HG03097 (cell line): ENCODE data around the gene GALNT12.

Source experiments
- ATAC-seq: cut with Tn5 transposase; IDR thresholded peaks from one replicate; pipeline ENCODE4 v1.9.1; 2021; ENCODE audit not compliant: unreplicated experiment, low FRiP score

GALNT12 gene

DNA sequence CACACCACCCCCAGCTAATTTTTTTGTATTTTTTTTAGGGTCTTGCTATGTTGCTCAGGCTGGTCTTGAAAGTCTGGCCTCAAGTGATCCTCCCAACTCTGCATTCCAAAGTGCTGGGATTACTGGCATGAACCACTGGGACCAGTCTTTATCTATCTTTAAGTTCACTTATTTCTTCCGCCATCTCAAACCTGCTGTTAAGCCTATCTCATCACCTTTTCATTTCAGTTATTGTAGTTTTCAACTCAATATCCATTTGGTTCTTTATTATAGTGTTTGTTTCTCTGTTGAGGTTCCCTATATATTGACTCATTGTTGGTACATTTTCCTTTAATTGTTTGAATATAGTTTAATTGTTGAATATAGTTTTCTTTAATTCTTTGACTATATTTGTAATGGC is 48.1 kb downstream of the GALNT12 start:
- no peak for ATAC-seq

DNA sequence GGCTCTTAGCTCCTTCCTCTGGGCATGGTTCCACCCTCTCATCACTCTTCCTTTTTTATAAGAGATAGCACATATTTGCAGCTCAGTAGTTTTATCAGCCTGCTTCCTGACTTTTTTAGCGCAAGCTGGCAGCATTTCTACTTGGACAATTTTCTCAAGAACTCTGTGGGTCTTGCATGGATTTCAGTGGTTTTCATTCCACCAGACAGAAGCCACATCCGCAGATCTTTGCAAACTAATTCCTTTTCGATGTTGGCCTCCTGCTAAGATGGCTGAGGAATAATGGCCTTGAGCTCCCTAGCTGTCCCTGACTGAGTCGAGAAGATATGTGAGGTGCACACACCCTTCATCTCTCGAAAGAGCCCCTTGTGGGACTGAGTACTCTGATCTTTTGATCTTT is 49.5 kb downstream of the GALNT12 start:
- ATAC-seq: no peak

DNA sequence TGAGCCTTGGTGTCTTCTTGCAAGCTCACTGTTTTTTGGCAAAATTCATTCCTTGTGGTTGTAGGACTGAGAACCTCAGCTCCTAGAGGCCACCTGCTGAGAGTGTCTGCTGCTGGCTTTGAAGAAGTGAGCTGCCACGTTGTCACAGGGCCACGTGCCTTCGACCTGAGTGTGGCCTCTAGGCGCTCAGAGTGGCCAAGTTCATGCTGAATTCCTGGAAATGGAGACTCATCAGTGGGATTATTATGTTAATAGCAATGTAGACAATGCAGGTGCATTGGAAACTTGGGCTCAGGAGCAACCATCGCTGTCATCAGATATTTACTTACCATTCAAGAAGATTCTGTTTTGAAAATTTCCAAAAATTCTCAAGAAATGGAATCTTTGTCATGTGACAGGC is 52.5 kb downstream of the GALNT12 start:
- no peak for ATAC-seq

DNA sequence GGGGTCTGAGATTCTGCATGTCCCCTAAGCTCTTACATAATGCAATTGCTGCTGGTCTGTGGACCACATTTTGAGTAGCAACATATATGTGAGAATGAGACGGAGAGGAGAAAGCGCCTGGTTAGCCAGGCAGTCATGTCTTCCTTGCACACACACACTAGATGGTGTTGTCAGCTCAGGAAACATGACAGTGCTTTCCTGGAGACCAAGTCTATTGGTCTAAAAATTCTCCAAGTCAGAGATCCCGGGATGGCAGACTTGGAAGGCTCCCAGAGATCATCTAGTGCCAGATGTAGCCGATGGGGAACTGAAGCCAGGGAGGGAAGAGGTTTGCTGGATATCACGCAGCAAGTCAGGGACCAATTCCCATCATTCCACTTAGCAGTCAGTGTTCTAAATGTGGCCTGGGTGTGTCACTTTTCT is 53.4 kb downstream of the GALNT12 start:
- ATAC-seq: no peak

DNA sequence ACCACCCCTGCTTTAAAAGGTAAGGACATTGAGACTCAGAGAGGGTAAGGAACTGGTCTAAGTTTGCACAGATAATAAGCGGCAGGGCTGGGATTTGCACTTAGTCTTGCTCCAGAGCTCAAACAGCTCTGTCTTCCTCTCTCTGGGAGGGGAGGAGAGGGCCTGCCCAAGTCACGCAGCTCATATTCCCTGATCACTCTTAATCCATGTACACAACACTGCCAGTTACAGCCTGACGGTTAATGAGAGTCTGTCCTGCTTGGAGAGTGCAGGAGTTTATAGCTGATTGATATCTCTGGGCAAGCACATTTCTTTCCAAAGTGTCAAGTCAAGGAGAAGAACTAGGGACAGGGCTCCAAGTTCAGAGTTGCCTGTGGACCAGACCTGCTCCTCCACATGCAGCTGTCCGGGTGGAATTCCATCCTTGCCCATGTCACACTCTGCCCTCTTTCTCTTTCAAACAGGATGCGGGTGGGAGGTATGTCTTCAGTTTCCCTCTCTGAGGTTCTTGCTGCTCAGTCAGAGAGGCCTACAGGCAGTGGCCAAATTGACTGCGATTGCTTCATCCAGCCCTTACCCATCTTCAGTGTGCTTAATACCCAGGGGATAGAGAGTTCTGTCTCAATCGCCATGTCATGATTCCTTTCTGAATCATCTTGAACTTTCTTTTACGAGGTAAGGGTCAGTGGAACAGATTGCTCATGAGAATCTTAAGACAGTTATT is 54.5 kb downstream of the GALNT12 start:
- ATAC-seq: no peak

DNA sequence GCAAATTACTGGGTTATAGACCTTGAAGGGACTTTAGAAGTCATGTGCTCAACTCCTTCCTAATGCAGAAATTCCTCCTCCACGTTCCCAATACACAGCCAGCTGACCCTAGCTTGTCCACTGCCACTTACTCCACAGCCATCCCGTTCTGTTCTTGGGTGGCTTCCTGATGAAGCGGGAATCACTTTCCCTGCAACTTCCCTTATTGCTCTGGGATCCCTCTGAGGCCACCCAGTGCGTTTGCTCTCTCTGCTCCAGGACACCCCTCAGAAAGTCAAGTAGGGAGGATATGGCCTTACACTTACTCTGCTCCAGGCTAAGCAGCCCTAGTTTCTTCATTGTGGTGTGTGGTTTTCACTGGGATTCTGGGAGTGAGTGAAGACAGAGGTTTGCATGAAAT is 55.5 kb downstream of the GALNT12 start:
- no peak for ATAC-seq

DNA sequence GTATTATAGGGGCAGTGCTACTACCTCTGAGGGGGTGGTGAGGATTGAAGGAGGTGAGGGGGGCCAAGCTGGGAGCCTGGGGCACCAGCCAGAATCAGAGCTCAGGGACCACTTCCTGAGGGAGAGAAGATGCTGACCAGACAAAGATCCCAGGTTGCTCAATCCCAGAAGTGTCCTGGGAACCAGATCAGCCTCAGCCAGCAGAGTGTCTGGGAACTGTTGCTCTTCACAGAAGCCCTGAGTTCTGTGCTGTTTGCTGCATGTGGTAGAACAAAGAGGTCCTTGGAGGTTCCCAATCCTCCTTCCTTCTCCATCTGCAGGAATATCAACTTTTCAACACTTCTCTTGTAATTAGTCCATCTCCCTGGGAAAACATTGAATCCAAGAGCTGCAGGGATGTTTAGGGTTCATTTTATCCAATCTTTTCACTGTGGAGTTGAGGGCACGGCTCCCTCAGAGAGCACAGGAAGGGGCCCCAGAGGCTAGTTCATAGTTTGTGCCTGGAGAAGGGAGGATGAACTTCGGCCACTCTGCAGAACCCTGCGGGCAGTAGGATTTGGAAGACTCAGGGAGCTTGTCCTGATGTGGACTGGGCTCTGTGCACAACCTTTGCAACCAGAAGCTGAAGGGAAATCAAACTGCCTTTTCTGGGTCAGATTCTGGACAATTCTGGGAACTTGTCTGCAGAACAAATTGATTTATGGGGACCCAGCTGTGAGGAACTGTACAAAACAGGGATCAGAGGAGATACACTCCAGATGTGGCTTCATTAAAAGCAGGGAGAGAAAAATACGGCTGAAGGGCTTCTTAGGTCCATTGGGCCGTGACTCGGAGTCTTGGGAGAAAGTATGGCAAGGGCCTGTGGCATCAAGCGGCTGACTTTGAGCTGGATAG is 57.1 kb downstream of the GALNT12 start:
- ATAC-seq: no peak

DNA sequence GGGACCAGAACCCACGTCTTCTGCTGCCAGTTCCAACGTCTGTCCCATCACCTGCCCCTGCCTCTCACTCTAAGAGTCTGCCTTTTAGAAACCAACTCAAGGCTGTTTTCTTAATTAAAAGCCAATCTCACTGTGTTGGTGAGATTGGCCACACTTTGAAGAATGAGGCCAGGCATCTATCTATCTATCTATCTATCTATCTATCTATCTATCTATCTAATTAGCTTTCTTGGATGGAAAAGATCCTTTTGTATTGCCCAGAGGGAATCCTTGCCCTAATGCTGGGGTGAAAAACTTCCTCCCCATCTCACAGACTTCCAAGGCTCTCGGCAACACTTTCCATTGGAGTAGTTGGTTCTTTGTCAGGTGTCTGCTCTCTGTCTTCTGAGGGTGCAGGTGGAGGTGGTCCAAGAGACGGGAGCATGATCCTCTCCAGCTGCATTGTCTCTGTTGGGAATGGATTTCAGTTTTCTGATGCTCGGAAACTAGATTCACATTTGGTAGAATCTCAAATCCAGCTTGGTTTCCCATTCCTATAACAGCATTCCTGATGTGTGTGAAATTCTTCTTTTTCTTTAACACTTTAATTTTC is 57.9 kb downstream of the GALNT12 start:
- ATAC-seq: no peak

DNA sequence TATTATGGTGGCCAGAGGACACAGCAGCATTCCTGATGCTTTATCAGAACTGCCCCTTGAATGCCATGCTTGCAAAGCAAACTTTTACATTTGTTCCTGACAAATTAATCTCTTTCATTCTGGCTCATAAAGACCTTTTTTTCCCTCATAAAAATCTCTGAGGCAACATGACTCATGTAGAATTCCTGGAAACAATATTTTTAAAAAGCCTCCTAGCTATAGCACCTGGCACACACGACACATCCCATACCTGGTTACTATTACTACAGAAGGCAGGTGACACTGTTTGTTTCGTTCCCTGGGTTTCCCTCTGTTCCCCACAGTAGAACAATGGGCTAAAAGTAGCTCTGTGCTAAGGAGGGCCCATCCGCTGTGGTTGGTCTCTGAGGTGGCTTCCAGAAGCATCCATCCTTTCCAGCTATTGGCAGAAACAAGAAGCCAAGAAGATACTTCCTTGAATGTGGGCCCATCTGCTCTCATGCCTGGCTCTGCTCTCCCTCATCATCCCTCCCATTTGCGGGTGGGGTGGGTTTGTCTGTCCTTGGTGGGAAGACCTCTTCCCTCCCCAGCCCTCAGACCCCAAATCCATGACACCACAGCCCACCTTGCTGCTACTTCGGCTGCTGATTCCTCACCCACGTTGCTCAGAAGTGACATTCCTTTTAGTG is 59.1 kb downstream of the GALNT12 start:
- ATAC-seq: no peak

DNA sequence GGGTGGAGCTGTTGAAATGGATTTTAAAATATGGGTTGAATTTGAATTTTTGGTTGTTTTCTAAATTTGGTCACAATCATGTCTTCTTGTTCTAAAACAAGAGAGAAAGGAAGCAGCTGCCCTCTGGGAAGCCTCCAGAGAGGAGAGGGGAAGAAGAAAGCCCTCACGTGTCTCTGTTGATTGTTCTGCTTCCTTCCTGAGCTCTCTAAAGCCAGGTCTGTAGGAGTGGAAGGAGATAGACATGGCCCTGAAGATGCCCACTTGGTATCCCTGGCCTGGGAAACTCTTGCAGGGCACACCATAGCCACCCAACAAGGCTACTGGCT is 59.6 kb downstream of the GALNT12 start:
- ATAC-seq: no peak

DNA sequence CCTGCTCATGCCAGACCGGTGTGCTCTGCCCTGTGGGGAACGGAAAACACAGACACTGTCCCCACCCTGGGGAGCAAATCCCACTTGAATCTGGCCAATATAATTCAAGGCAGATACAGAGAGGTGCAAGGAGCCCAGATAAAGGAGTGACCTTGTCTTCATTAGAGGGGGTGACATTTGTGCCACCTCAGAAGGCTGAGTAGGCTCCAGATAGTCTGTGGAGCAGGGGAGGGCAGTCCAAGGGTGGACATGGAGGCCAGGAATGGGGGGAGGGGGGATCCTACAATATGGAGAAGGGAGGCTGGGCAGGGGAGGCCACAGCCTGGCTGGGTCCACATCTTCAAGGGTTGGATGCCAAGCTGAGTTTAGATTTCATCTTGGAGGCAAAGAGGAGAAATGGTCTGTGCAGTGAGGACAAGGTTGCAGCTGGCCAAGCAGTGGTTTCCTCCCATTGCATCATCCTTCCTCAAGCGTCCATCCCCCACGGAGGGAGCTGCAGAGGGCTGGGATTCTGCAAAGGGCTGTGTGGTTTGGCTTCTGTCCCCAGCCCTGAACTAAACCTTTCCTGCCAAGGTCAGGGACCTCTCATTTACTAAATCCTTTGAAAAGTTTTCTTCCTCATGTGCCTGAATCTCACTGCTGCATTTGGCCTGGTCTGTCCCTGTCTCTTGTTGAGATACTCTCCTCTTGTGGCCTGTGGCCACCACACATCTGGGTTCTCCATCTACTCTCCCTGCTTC is 60.1 kb downstream of the GALNT12 start:
- no peak for ATAC-seq

DNA sequence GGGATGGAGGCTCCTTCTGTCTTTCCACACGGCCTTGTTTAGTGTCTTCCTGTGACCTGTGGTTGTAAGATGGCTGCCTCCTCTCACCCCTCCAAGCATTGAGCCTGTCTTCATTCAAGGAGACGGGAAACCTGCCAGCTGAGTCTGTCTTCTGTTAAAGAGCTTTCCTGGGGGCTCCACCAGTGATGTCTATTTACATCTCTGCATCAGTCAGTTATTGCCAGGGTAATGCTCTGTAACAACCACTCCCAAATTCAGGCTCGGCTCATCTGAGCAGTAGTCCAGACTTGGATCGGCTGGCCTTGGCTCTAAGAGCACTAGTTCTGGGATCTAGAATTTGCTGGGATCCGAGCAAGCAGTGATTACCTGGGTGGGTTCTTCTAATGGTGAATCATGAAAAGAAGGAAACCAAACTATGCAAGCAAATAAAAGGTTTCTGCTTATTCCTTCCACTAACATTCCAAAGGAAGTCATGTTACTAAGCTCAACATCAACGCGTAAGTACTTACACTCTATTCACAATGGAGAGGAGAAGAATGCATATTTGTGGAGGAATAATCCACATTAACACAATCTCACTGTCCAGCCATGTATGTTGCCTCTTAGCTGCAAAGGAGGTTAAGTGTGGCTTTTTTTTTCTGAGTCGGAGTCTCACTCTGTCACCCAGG is 61.7 kb downstream of the GALNT12 start:
- no peak for ATAC-seq

DNA sequence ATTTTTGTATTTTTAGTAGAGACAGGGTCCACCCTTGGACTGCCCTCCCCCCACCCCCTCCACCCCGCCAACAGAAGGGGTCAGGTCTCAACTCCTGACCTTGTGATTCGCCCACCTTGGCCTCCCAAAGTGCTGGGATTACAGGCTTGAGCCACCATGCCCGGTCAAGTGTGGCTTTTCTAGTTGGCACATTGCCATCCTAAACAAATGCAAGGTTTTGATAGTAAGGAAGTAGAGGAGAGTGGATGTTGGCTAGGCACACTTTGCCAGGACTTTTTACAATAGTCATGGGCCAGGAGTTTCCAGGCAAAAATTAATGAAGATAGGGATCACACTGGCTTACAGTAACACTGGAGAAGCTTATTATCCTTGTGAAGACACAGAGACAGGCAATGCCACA is 62.4 kb downstream of the GALNT12 start:
- no peak for ATAC-seq

DNA sequence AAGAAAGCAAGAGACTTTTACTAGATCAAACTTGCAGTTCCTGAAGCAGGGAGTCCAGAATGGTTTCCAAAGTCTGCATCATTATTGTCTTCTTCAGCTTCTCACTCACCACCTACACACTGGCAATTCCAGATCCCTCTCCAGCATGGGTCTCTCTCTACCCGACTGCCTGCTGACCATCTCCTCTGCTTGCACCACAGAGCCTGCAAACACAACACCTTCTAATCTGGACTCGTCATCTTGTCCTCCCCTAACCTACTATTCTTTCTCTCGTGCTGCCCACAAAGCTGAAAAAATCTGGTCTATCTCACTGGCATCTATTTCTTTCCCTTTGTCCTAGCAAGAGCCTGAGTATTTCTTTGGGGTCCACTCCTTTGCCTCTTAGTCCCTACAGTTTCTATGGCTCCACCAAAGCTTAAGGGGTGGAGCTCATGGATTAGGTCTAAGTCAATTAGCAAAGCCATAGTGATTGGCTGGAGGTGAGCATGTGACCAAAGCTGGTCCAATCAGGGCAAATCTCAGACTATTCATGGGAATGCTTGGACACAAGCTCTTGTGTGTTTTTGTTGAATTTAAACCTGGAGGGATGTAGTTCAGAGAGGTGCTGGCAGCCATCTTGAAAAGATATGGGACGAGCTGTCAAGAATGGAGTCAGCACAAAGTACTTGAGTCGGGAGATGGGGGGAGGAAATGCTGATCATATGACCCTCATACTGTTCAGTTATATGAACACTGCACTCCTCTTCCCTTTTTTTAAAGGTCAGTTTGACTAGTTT is 63.5 kb downstream of the GALNT12 start:
- ATAC-seq: no peak

DNA sequence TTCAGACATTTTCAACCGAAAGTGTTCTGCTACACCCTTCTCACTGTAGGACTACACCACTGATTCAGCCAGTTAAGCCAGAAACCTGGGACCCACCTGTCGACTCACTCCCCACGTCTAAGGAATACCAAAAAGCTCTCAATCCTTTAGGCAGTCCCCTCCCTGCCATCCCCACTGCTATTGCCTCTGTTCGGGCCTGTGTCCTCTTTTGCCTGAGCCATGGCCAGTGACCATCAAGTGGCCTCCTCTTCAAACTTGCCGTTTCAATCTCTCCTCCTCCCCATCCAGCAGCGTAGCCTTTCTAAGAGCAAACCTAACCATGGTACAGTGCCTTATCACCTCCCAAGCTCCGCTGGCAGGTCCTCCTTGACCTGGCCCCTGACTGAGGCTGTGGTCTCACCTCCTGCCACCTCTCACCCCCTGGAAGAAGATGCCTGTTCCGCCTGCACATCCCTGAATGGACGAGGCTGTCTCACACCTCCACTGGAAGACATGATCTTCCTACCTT is 64.1 kb downstream of the GALNT12 start:
- ATAC-seq: no peak

DNA sequence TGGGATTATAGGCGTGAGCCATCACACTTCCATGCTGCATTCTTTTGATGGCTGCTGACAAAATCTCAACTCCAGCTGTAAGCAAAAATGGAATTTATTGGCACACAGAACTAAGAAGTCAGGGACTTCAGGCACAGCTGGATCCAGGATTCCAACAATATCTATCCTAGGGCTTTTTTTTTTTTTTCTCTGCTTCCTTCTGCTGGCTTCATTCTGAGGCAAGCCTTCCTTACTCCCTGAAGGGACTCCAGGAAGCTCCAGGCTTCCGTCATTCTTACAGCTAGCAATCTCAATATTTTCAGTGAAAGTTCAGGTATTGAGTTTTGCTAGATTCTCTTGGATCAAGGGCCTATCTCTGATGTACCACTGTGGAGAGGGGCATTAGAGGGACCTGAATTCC is 66.1 kb downstream of the GALNT12 start:
- ATAC-seq: no peak

DNA sequence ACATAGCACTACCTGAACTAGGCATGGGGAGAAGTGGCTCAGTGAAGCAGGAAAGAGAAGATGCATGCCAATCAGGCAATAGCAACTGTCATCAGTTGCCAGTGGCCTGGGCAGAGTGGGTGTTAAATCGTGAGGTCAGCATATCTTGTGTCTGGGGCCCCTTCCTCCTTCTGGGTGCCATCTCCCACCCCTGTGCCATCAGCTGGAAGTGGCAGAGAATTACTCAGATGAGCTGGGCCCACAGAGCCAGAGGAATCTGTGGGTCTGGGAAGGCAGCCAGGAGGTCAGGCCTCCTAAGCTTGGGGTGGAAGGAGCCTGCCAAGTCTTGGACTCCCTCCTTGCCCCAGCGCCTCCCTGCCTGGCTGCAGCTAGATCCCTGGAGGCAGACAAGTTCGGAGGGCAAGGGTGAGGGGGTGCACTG is 66.5 kb downstream of the GALNT12 start:
- ATAC-seq: no peak

DNA sequence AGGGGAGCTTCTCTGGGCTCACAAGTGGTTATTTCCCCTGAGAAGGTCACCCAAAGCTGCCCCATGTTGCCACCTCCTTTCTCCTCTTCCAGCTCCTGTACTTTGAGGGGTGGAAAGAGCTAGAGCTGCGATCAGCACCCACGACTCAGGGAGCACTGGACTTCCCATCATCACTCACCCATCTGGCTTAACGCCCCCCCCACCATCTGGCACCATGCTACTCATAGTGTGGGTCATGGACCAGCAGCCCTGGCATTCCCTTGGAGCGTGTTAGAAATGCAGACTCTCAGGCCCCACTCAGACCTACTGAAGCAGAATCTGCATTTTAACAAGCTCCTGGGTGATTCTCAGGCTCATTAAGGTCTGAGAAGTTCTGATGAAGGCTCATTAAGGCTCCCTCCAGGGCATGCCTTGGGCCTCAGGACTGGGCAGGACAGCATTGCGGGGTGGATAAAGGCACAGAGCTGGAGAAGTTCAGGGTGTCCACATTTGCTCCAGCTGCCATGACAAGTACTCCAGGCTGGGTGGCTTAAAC is 67.3 kb downstream of the GALNT12 start:
- no peak for ATAC-seq

DNA sequence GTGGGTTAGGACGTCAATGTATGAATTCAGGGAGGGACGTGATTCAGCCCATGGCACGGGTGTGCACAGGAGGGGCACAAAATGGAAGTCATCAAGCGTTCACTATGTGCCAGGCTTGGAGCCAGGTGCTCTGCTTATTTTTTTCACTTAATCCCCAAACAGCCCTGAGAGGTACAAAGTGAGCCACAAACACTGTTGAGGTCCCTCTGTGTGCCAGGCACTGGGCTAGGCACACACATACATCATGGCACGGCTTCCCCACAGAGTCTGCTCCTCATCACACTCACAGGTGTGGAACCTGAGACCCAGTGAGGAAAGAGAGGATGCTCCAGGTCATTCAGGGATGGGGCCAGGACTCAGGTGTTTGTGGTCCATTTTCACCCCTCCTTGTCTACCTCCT is 68.1 kb downstream of the GALNT12 start:
- no peak for ATAC-seq
